A549 (cell line): ENCODE measurements around the gene MAGEA2B. TPM values are rescaled to one million over a fixed set of nuclear protein-coding genes. Genes with fewer than 3 reads are reported as not detected.
"Not testable (repeated sequence)": the region's sequence is repeated elsewhere in the genome, so short reads cannot be mapped to it uniquely, and the experiment has no call there.

Experiments
- ATAC-seq, 2 experiments: fragments of 200-7000 bp in 1 of 2; fragments of >200 bp in 1 of 2; cut with Nextera tagmentation in 1 of 2; cut with Tn5 transposase in 1 of 2; 3 replicates each; pipeline versions ENCODE4 v1.8.0 to v1.9.1; 2018 to 2020; ENCODE audit warnings: mild to moderate bottlenecking in 1 of 2, moderate library complexity in 1 of 2
- CTCF ChIA-PET: fragments of 300-600 bp; sonication (Branson Sonifier 250); formaldehyde crosslinking; extraction: SDS; loops from one replicate; lab custom pipeline; 2021; ENCODE audit warnings: antibody characterized with exemption, inconsistent platforms; lab: Yijun Ruan, JAX
- POLR2A ChIA-PET: fragments of 350-600 bp; formaldehyde crosslinking; extraction: SDS; loops from one replicate; lab custom pipeline; 2021; ENCODE audit warnings: antibody characterized with exemption, inconsistent platforms; lab: Yijun Ruan, JAX
- DNase-seq, 2 experiments: peaks; one replicate each; pipeline versions ENCODE4 v3.0.0 to v3.0.0-alpha.2; 2011 to 2016; ENCODE audit warnings: low read depth in 1 of 2, low spot score in 1 of 2
- FAIRE-seq: peaks from 2 replicates; lab custom pipeline; 2011; peaks lifted over from hg19 to GRCh38; lab: Jason Lieb, UNC
- H3K27ac ChIP-seq, 2 experiments: fragments of >200 bp; sonication (Bioruptor Twin); formaldehyde crosslinking; 3 replicates each; pipeline ENCODE4 v1.5.1; 2016 to 2017
- H3K4me1 ChIP-seq: fragments of >200 bp; sonication (Bioruptor Twin); formaldehyde crosslinking; 3 replicates; pipeline ENCODE4 v1.6.1; 2016
- H3K4me2 ChIP-seq: fragments of >200 bp; sonication (Bioruptor Twin); formaldehyde crosslinking; 3 replicates; pipeline ENCODE4 v1.6.1; 2016
- H3K4me3 ChIP-seq: fragments of >200 bp; sonication (Bioruptor Twin); formaldehyde crosslinking; 3 replicates; pipeline ENCODE4 v1.5.1; 2016
- H3K9me3 ChIP-seq: fragments of >200 bp; sonication (Bioruptor Twin); formaldehyde crosslinking; 3 replicates; pipeline ENCODE4 v1.6.1; 2016
- WGBS: methylation state at CpG from one replicate; pipeline ENCODE4 v1.1.6; 2017; ENCODE audit errors: missing lambda C conversion rate; 5-methylcytosine and 5-hydroxymethylcytosine counted together
- polyA plus RNA-seq, 4 experiments: library from polyadenylated mRNA; depleted of rRNA in 3 of 4; stranded (reverse); fragments of >200 nt; fragmentation: RNase III in 1 of 4; extraction: RNeasy Plus Mini Kit Qiagen cat#74134 plus additional on column Dnase treatment in 1 of 4; gene quantifications; 2 replicates in 3 of 4; 3 replicates in 1 of 4; pipeline ENCODE4 v1.2.3, GENCODE V29; 2011 to 2017

The MAGEA2B gene
- polyA plus RNA-seq, 2 of the 4 experiments (the other 2 are of a cell fraction), result not detected

DNA sequence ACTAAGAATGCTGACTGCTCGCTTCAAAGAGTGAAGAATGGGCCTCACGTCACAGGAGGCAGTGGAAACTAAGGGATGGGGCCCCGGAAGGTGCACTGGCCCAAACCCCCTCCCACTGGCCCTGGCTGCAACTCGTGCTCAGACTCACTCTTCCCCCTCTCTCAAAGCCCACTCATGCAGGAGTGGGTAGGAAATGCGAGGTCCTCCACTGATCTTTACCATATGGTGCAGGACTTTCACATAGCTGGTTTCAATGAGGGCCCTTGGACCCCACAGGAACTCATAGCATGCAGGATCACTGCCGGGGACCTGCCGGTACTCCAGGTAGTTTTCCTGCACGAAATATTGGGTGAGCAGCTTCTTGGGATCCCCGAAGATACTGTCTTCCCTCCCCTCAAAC lies 52.1 kb downstream of the MAGEA2B start:
- POLR2A ChIA-PET, H3K4me3 ChIP-seq, CTCF ChIA-PET, H3K4me2 ChIP-seq, H3K27ac ChIP-seq, DNase-seq, H3K4me1 ChIP-seq, FAIRE-seq, H3K9me3 ChIP-seq, ATAC-seq: not testable (repeated sequence)
- 46% methylated on average over 9 of the region's 9 CpGs for WGBS

Other genes starting within 250 kb of the MAGEA2B start
- 0.50 and 0.54 TPM in 2 replicates for gene GABRQ, start 76.7 kb upstream of the MAGEA2B start, polyA plus RNA-seq (2011; rRNA removed)
- 0.52 to 0.72 TPM (median 0.70 TPM) in 3 replicates for gene GABRQ, start 76.7 kb upstream of the MAGEA2B start, polyA plus RNA-seq (2017; fragmentation: RNase III; extraction: RNeasy Plus Mini Kit Qiagen cat#74134 plus additional on column Dnase treatment)
- 0.96 and 1.3 TPM in 2 replicates for gene MAGEA3, start 15.8 kb upstream of the MAGEA2B start, polyA plus RNA-seq (2011; rRNA removed)
- gene MAGEA3, start 15.8 kb upstream of the MAGEA2B start, polyA plus RNA-seq (2017; fragmentation: RNase III; extraction: RNeasy Plus Mini Kit Qiagen cat#74134 plus additional on column Dnase treatment), result 2.2 to 2.3 TPM (median 2.3 TPM) in 3 replicates
- not detected in 2 replicates for gene CSAG2, start 5.4 kb upstream of the MAGEA2B start, polyA plus RNA-seq (2011; rRNA removed)
- gene CSAG2, start 5.4 kb upstream of the MAGEA2B start, polyA plus RNA-seq (2017; fragmentation: RNase III; extraction: RNeasy Plus Mini Kit Qiagen cat#74134 plus additional on column Dnase treatment), result not detected in 3 replicates
- 1.0 and 1.4 TPM in 2 replicates for gene CSAG1, start 19.1 kb downstream of the MAGEA2B start, polyA plus RNA-seq (2011; rRNA removed)
- gene CSAG1, start 19.1 kb downstream of the MAGEA2B start, polyA plus RNA-seq (2017; fragmentation: RNase III; extraction: RNeasy Plus Mini Kit Qiagen cat#74134 plus additional on column Dnase treatment), result 0.27 to 0.37 TPM in 2 of 3 replicates, not detected in the other
- gene MAGEA12, start 19.1 kb downstream of the MAGEA2B start, polyA plus RNA-seq (2011; rRNA removed), result 1.7 TPM in 2 replicates
- 0.12 to 0.27 TPM (median 0.25 TPM) in 3 replicates for gene MAGEA12, start 19.1 kb downstream of the MAGEA2B start, polyA plus RNA-seq (2017; fragmentation: RNase III; extraction: RNeasy Plus Mini Kit Qiagen cat#74134 plus additional on column Dnase treatment)
- gene MAGEA2, start 39.2 kb downstream of the MAGEA2B start, polyA plus RNA-seq (2011; rRNA removed), result 0.09 and 0.34 TPM in 2 replicates
- gene MAGEA2, start 39.2 kb downstream of the MAGEA2B start, polyA plus RNA-seq (2017; fragmentation: RNase III; extraction: RNeasy Plus Mini Kit Qiagen cat#74134 plus additional on column Dnase treatment), result 0.04 to 0.05 TPM in 2 of 3 replicates, not detected in the other
- 0.10 TPM in 1 of 2 replicates, not detected in the other for gene CSAG3, start 44.6 kb downstream of the MAGEA2B start, polyA plus RNA-seq (2011; rRNA removed)
- gene CSAG3, start 44.6 kb downstream of the MAGEA2B start, polyA plus RNA-seq (2017; fragmentation: RNase III; extraction: RNeasy Plus Mini Kit Qiagen cat#74134 plus additional on column Dnase treatment), result not detected in 3 replicates
- 15.2 and 21.2 TPM in 2 replicates for gene MAGEA6, start 55.1 kb downstream of the MAGEA2B start, polyA plus RNA-seq (2011; rRNA removed)
- 10.2 to 11.3 TPM (median 10.9 TPM) in 3 replicates for gene MAGEA6, start 55.1 kb downstream of the MAGEA2B start, polyA plus RNA-seq (2017; fragmentation: RNase III; extraction: RNeasy Plus Mini Kit Qiagen cat#74134 plus additional on column Dnase treatment)
- 64.7 and 69.2 TPM in 2 replicates for gene CETN2, start 116.1 kb downstream of the MAGEA2B start, polyA plus RNA-seq (2011; rRNA removed)
- gene CETN2, start 116.1 kb downstream of the MAGEA2B start, polyA plus RNA-seq (2017; fragmentation: RNase III; extraction: RNeasy Plus Mini Kit Qiagen cat#74134 plus additional on column Dnase treatment), result 77.8 to 87.3 TPM (median 82.6 TPM) in 3 replicates
- gene NSDHL, start 116.4 kb downstream of the MAGEA2B start, polyA plus RNA-seq (2011; rRNA removed), result 24.9 and 26.9 TPM in 2 replicates
- 43.0 to 51.3 TPM (median 50.5 TPM) in 3 replicates for gene NSDHL, start 116.4 kb downstream of the MAGEA2B start, polyA plus RNA-seq (2017; fragmentation: RNase III; extraction: RNeasy Plus Mini Kit Qiagen cat#74134 plus additional on column Dnase treatment)
- 11.2 and 12.8 TPM in 2 replicates for gene ZNF185, start 183.4 kb downstream of the MAGEA2B start, polyA plus RNA-seq (2011; rRNA removed)
- 4.9 to 5.2 TPM (median 5.0 TPM) in 3 replicates for gene ZNF185, start 183.4 kb downstream of the MAGEA2B start, polyA plus RNA-seq (2017; fragmentation: RNase III; extraction: RNeasy Plus Mini Kit Qiagen cat#74134 plus additional on column Dnase treatment)